Neural cell (in vitro differentiated cells): ENCODE results near the gene CHRM4. TPM values are rescaled to one million over a fixed set of nuclear protein-coding genes. Genes with fewer than 3 reads are reported as not detected.
A peak's percentile ranks its signal among the peaks of the same experiment; 100 is the strongest.

Source experiments
- H2AFZ ChIP-seq: fragments of 200-600, 300-800 bp; sonication (generic), shearing (Covaris generic); 2 replicates; pipeline ENCODE4 v1.6.0; 2014; ENCODE audit warnings: low read depth, mild to moderate bottlenecking, antibody characterized with exemption, low read length, moderate library complexity
- H3F3A ChIP-seq: fragments of 200-600 bp; shearing (Covaris generic); 2 replicates; pipeline ENCODE4 v1.6.1; 2016; ENCODE audit warnings: mild to moderate bottlenecking, moderate library complexity, mixed read lengths, antibody characterized with exemption, low read length; ENCODE audit not compliant: insufficient read depth, poor library complexity, severe bottlenecking
- H3K27ac ChIP-seq: fragments of 200-600, 300-800 bp; sonication (generic), shearing (Covaris generic); 2 replicates; pipeline ENCODE4 v1.5.1; 2014; ENCODE audit warnings: mild to moderate bottlenecking, low read length, moderate library complexity
- H3K27me3 ChIP-seq: fragments of 300-800, 200-600 bp; sonication (generic), shearing (Covaris generic); 2 replicates; pipeline ENCODE4 v1.6.0; 2014; ENCODE audit warnings: mild to moderate bottlenecking, low read depth, low read length, moderate library complexity; ENCODE audit not compliant: insufficient read depth
- H3K36me3 ChIP-seq: fragments of 300-800, 200-600 bp; sonication (generic), shearing (Covaris generic); 2 replicates; pipeline ENCODE4 v1.5.1; 2014; ENCODE audit warnings: mild to moderate bottlenecking, antibody characterized with exemption, low read length, moderate library complexity; ENCODE audit not compliant: insufficient read depth
- H3K4me2 ChIP-seq: fragments of 300-800, 200-600 bp; sonication (generic), shearing (Covaris generic); 2 replicates; pipeline ENCODE4 v1.6.0; 2014; ENCODE audit warnings: mild to moderate bottlenecking, low read length
- H3K4me3 ChIP-seq: fragments of 300-800, 200-600 bp; sonication (generic), shearing (Covaris generic); 2 replicates; pipeline ENCODE4 v1.5.1; 2014; ENCODE audit warnings: mild to moderate bottlenecking, low read length, moderate library complexity
- H3K79me2 ChIP-seq: fragments of 200-600 bp; shearing (Covaris generic); replicated peaks from 2 replicates; pipeline ENCODE4 v1.6.0; 2014; ENCODE audit warnings: mild to moderate bottlenecking, low read length, moderate library complexity; ENCODE audit not compliant: insufficient read depth
- H3K9ac ChIP-seq: fragments of 300-800, 200-600 bp; sonication (generic), shearing (Covaris generic); 2 replicates; pipeline ENCODE4 v1.6.1; 2016; ENCODE audit warnings: mild to moderate bottlenecking, low read length, mixed read lengths
- H3K9me2 ChIP-seq: fragments of 200-600 bp; shearing (Covaris generic); 2 replicates; pipeline ENCODE4 v1.6.1; 2016; ENCODE audit warnings: mild to moderate bottlenecking, low read length, mixed read lengths; ENCODE audit not compliant: insufficient read depth
- H3K9me3 ChIP-seq: fragments of 200-600, 300-800 bp; sonication (generic), shearing (Covaris generic); 2 replicates; pipeline ENCODE4 v1.6.1; 2016; ENCODE audit warnings: mild to moderate bottlenecking, mixed run types, low read length, moderate library complexity, mixed read lengths
- H4K20me1 ChIP-seq: fragments of 200-600 bp; shearing (Covaris generic); 2 replicates; pipeline ENCODE4 v1.6.1; 2016; ENCODE audit warnings: mild to moderate bottlenecking, mixed run types; ENCODE audit not compliant: insufficient read depth
- CTCF ChIP-seq: fragments of 450-650 bp; IDR thresholded peaks from 2 replicates; pipeline ENCODE4 v1.5.1; 2014; ENCODE audit warnings: antibody characterized with exemption, mild to moderate bottlenecking, moderate library complexity; ENCODE audit not compliant: poor library complexity, severe bottlenecking
- EP300 ChIP-seq: fragments of 450-650 bp; conservative IDR thresholded peaks from 2 replicates; pipeline ENCODE4 v1.6.1; 2014; ENCODE audit warnings: antibody characterized with exemption, mild to moderate bottlenecking, moderate library complexity; ENCODE audit not compliant: poor library complexity, severe bottlenecking
- EZH2 ChIP-seq: fragments of 200-600, 300-800 bp; shearing (Covaris generic), sonication (generic); IDR thresholded peaks from 2 replicates; pipeline ENCODE4 v1.6.1; 2014; ENCODE audit warnings: antibody characterized with exemption, low read length, borderline replicate concordance, mild to moderate bottlenecking; ENCODE audit not compliant: insufficient read depth, poor library complexity, severe bottlenecking
- MXI1 ChIP-seq: fragments of 450-650 bp; conservative IDR thresholded peaks from 2 replicates; pipeline ENCODE4 v1.6.1; 2014; ENCODE audit warnings: antibody characterized with exemption, mild to moderate bottlenecking; ENCODE audit not compliant: poor library complexity, severe bottlenecking
- POLR2AphosphoS5 ChIP-seq: IDR thresholded peaks from 2 replicates; pipeline ENCODE4 v1.6.1; 2012
- RAD21 ChIP-seq: fragments of 450-650 bp; conservative IDR thresholded peaks from 2 replicates; pipeline ENCODE4 v1.6.1; 2014; ENCODE audit warnings: antibody characterized with exemption, mild to moderate bottlenecking, moderate library complexity
- REST ChIP-seq: IDR thresholded peaks from 2 replicates; pipeline ENCODE4 v1.6.1; 2012; ENCODE audit warnings: borderline replicate concordance
- SMC3 ChIP-seq: fragments of 450-650 bp; conservative IDR thresholded peaks from 2 replicates; pipeline ENCODE4 v1.6.1; 2014; ENCODE audit warnings: antibody characterized with exemption, mild to moderate bottlenecking, moderate library complexity; ENCODE audit not compliant: poor library complexity
- TAF1 ChIP-seq: IDR thresholded peaks from 2 replicates; pipeline ENCODE4 v1.6.1; 2012; ENCODE audit warnings: low read depth
- polyA plus RNA-seq: library from polyadenylated mRNA; depleted of rRNA; stranded (reverse); fragments of >200 nt; gene quantifications from 2 replicates; pipeline ENCODE4 v1.2.3, GENCODE V29; 2014

Gene CHRM4
- polyA plus RNA-seq, 1 donor from 2014 or later: 8.2 TPM

GRCh38 chr11:46335271-46335670, 56.3 kb downstream of the CHRM4 start:
- peak overlapping the region; percentile 33 for H3K27ac ChIP-seq
- TF ChIP-seq RAD21: no peak
- TF ChIP-seq EP300: no peak
- TF ChIP-seq REST: no peak
- no peak for TF ChIP-seq SMC3
- no peak for TF ChIP-seq TAF1
- TF ChIP-seq EZH2: no peak
- no peak for TF ChIP-seq CTCF
- no peak for TF ChIP-seq MXI1
- TF ChIP-seq POLR2AphosphoS5: no peak
- H3K9me3 ChIP-seq: no peaks in the 10 kb centered on the region
- H3K27me3 ChIP-seq: peaks cover 20% of the 10 kb centered on the region
- no peaks in the 10 kb centered on the region for H3F3A ChIP-seq
- H2AFZ ChIP-seq: no peak overlapping the region
- H4K20me1 ChIP-seq: no peaks in the 10 kb centered on the region
- peaks cover 5% of the 10 kb centered on the region for H3K79me2 ChIP-seq
- H3K9ac ChIP-seq: no peak overlapping the region
- H3K9me2 ChIP-seq: no peaks in the 10 kb centered on the region
- peak overlapping the region; percentile 41 for H3K4me3 ChIP-seq
- no peak overlapping the region for H3K4me2 ChIP-seq
- H3K36me3 ChIP-seq: no peaks in the 10 kb centered on the region

GRCh38 chr11:46334211-46334610, 57.4 kb downstream of the CHRM4 start:
- Histone ChIP-seq H3K9me3 (no peaks in the 10 kb centered on the region), H3K9ac (peak overlapping the region; percentile 72), H3K4me3 (peak overlapping the region; percentile 79), H3K4me2 (peak overlapping the region; percentile 73), H3K27me3 (peaks cover 20% of the 10 kb centered on the region), H3K36me3 (no peaks in the 10 kb centered on the region), H3F3A (no peaks in the 10 kb centered on the region), H4K20me1 (no peaks in the 10 kb centered on the region), H3K79me2 (peaks cover 5% of the 10 kb centered on the region), H2AFZ (no peak overlapping the region), H3K27ac (no peak overlapping the region), H3K9me2 (no peaks in the 10 kb centered on the region)
- TF ChIP-seq MXI1 (no peak), REST (no peak), RAD21 (no peak), SMC3 (no peak), CTCF (no peak), EP300 (no peak), POLR2AphosphoS5 (no peak), EZH2 (no peak), TAF1 (no peak)
